ENCODE data around the gene NFKBIB. TPM values are rescaled to one million over a fixed set of nuclear protein-coding genes. Genes with fewer than 3 reads are reported as not detected.

Gene NFKBIB
- total and polyA plus RNA-seq, 2 donors (not counting 3 experiments of a cell fraction or from before 2014, with no cell fraction given), result 25.0 to 30.8 TPM

GRCh38 chr19:38880076-38880881, 19.5 kb upstream of the NFKBIB start:
- Histone ChIP-seq H4K20me1 (replicated peaks; ENCODE audit: control insufficient read depth, extremely low read depth, insufficient read depth, low read length) (no peaks in the 10 kb centered on the region), H3K4me3 (replicated peaks in 1 of 3; ENCODE audit: insufficient read depth in 1 of 3, low read depth in 1 of 3, low read length in 3 of 3) (no peak overlapping the region), H3K36me3 (ENCODE audit: control insufficient read depth in 2 of 2, extremely low read depth in 1 of 2, insufficient read depth in 2 of 2, low read length in 2 of 2) (peaks cover 0 to 9% of the 10 kb centered on the region in 2 experiments), H3K27me3 (ENCODE audit: control insufficient read depth in 2 of 2, insufficient read depth in 2 of 2, low read length in 2 of 2) (no peaks in the 10 kb centered on the region), H3K9ac (replicated peaks; ENCODE audit: extremely low read depth, insufficient read depth, low read length) (no peak overlapping the region), H2AFZ (ENCODE audit: low read depth, low read length) (no peak overlapping the region), H3K9me1 (replicated peaks; ENCODE audit: control insufficient read depth, extremely low read depth, insufficient read depth, low read length) (no peaks in the 10 kb centered on the region), H3K79me2 (ENCODE audit: control insufficient read depth, insufficient read depth, low read length) (no peaks in the 10 kb centered on the region), H3K27ac (ENCODE audit: insufficient read depth, low read depth, low read length) (no peak overlapping the region), H3K4me1 (ENCODE audit: control insufficient read depth, extremely low read depth, insufficient read depth, low read length) (peaks cover 13% of the 10 kb centered on the region), H3K4me2 (ENCODE audit: insufficient read depth, low read length) (no peak overlapping the region), H3K9me3 (replicated peaks; ENCODE audit: control insufficient read depth, insufficient read depth, low read length) (no peaks in the 10 kb centered on the region)
- FAIRE-seq (no peak), DNase-seq (ENCODE audit: low read depth, low spot score) (no peak)
- dilution Hi-C loops (cut with MboI; ENCODE audit: extremely low pct_ligation_motif_present, low sequenced_read_pairs) (no loop called here), intact Hi-C loops (cut with micrococcal nuclease) (no loop called here)
- CTCF ChIA-PET, result no interaction called here
- POLR2A ChIA-PET, result no interaction called here
- no peak for TF ChIP-seq CTCF (IDR thresholded peaks at IDR 0.05; ENCODE audit: extremely low read depth in 1 of 2, insufficient read depth in 1 of 2, low read depth in 1 of 2, low read length in 2 of 2)
- no peak for TF ChIP-seq MYC (IDR thresholded peaks at IDR 0.05; ENCODE audit: low read depth, low read length)
- TF ChIP-seq JUN (IDR thresholded peaks at IDR 0.05; ENCODE audit: borderline replicate concordance, insufficient read depth, insufficient read length, low read depth), result no peak
- TF ChIP-seq POLR2AphosphoS5 (IDR thresholded peaks at IDR 0.05; ENCODE audit: insufficient read depth, low read depth, low read length), result no peak
- no peak for TF ChIP-seq EZH2 (IDR thresholded peaks at IDR 0.05; ENCODE audit: borderline replicate concordance, low read depth, low read length, severe bottlenecking)
- no peak for TF ChIP-seq MAX (IDR thresholded peaks at IDR 0.05; ENCODE audit: insufficient read depth, insufficient read length)
- no peak for TF ChIP-seq POLR2A (IDR thresholded peaks at IDR 0.05; ENCODE audit: low read depth, low read length)
- no peak for TF ChIP-seq GATA2 (IDR thresholded peaks at IDR 0.05; ENCODE audit: insufficient read depth, insufficient read length, low read depth, low read length)
- BruUV-seq (replicated peaks), result no TSS peak

All from endothelial cell of umbilical vein (primary cell).